ENCODE results near the gene AFF2. TPM values are rescaled to one million over a fixed set of nuclear protein-coding genes. Genes with fewer than 3 reads are reported as not detected.

The AFF2 gene
- total RNA-seq, 4 donors from 2014 or later, result 0.05 to 1.0 (median 0.23) TPM

GRCh38 chrX:148512453-148512852 lies 12.0 kb downstream of the AFF2 start:
- Histone ChIP-seq H3K27me3 (no peaks in the 10 kb centered on the region), H3K4me3 (no peak overlapping the region), H3K9me3 (no peaks in the 10 kb centered on the region), H3K27ac (no peak overlapping the region), H3K4me1 (no peaks in the 10 kb centered on the region), H3K36me3 (no peaks in the 10 kb centered on the region)
- in situ Hi-C loops (cut with MboI; ENCODE audit: low sequenced_read_pairs in 4 of 4) (no loop called here), intact Hi-C loops (cut with DNase I; ENCODE audit: low total_unique reads) (no loop called here)
- ATAC-seq (no peak), DNase-seq (no peak)
- TF ChIP-seq, protein P1, sequence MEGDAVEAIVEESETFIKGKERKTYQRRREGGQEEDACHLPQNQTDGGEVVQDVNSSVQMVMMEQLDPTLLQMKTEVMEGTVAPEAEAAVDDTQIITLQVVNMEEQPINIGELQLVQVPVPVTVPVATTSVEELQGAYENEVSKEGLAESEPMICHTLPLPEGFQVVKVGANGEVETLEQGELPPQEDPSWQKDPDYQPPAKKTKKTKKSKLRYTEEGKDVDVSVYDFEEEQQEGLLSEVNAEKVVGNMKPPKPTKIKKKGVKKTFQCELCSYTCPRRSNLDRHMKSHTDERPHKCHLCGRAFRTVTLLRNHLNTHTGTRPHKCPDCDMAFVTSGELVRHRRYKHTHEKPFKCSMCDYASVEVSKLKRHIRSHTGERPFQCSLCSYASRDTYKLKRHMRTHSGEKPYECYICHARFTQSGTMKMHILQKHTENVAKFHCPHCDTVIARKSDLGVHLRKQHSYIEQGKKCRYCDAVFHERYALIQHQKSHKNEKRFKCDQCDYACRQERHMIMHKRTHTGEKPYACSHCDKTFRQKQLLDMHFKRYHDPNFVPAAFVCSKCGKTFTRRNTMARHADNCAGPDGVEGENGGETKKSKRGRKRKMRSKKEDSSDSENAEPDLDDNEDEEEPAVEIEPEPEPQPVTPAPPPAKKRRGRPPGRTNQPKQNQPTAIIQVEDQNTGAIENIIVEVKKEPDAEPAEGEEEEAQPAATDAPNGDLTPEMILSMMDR (IDR thresholded peaks at IDR 0.05 in 4 of 5, conservative IDR thresholded peaks at IDR 0.05 in 1 of 5), result no peak
- no peak for TF ChIP-seq POLR2A (IDR thresholded peaks at IDR 0.05)

DNA sequence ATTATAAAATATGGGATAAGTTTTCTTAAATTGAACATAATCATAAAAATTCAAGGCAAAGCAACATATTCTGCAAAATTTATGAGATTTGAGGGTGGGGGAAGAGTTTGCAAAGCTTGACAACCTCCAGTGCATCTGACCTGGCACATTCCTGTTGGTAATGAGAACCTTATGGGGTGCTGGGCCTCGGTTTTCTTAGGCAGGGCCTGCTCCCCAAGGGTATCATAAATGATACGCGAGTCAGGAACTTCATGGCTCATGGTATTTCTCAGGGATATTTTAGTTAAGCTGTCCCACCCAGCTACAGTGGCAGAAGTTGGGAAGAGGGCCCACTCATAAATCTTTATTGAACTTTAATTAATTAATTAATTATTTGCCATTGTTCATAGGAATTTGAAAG lies 13.2 kb downstream of the AFF2 start:
- H3K27ac ChIP-seq, result no peak overlapping the region
- no peak for TF ChIP-seq POLR2A (IDR thresholded peaks at IDR 0.05)
- TF ChIP-seq, protein P1 (IDR thresholded peaks at IDR 0.05 in 4 of 5, conservative IDR thresholded peaks at IDR 0.05 in 1 of 5), result no peak
- intact Hi-C loops (cut with DNase I; ENCODE audit: low total_unique reads) (no loop called here), in situ Hi-C loops (cut with MboI; ENCODE audit: low sequenced_read_pairs in 4 of 4) (no loop called here)
- H3K27me3 ChIP-seq, result no peaks in the 10 kb centered on the region
- DNase-seq, result no peak
- no peaks in the 10 kb centered on the region for H3K4me1 ChIP-seq
- no peak for ATAC-seq
- H3K9me3 ChIP-seq, result no peaks in the 10 kb centered on the region
- H3K4me3 ChIP-seq, result no peak overlapping the region
- H3K36me3 ChIP-seq, result no peaks in the 10 kb centered on the region

GRCh38 chrX:148517176-148517575 lies 16.8 kb downstream of the AFF2 start:
- intact Hi-C loops (cut with DNase I; ENCODE audit: low total_unique reads), result no loop called here
- Histone ChIP-seq H3K36me3 (no peaks in the 10 kb centered on the region), H3K4me3 (no peak overlapping the region), H3K27ac (no peak overlapping the region), H3K9me3 (no peaks in the 10 kb centered on the region), H3K4me1 (no peaks in the 10 kb centered on the region), H3K27me3 (no peaks in the 10 kb centered on the region)
- ATAC-seq, result no peak
- no peak for DNase-seq
- no peak for TF ChIP-seq POLR2A (IDR thresholded peaks at IDR 0.05)
- TF ChIP-seq, protein P1 (IDR thresholded peaks at IDR 0.05 in 4 of 5, conservative IDR thresholded peaks at IDR 0.05 in 1 of 5), result no peak
- in situ Hi-C loops (cut with MboI; ENCODE audit: low sequenced_read_pairs in 4 of 4), result no loop called here

- ATAC-seq (no peak), DNase-seq (no peak)
- Histone ChIP-seq H3K4me1 (no peaks in the 10 kb centered on the region), H3K9me3 (no peaks in the 10 kb centered on the region), H3K4me3 (no peak overlapping the region), H3K36me3 (no peaks in the 10 kb centered on the region), H3K27ac (no peak overlapping the region), H3K27me3 (no peaks in the 10 kb centered on the region)
- no peak for TF ChIP-seq POLR2A (IDR thresholded peaks at IDR 0.05)
- TF ChIP-seq, protein P1 (IDR thresholded peaks at IDR 0.05 in 4 of 5, conservative IDR thresholded peaks at IDR 0.05 in 1 of 5), result no peak
- intact Hi-C loops (cut with DNase I; ENCODE audit: low total_unique reads) (no loop called here), in situ Hi-C loops (cut with MboI; ENCODE audit: low sequenced_read_pairs in 4 of 4) (no loop called here)
These were observed 21.6 kb downstream of the AFF2 start for GRCh38 chrX:148522006-148522405.
